Measurements from ENCODE around the gene NEK9. TPM values are rescaled to one million over a fixed set of nuclear protein-coding genes. Genes with fewer than 3 reads are reported as not detected.
"Not testable (repeated sequence)": the region's sequence is repeated elsewhere in the genome, so short reads cannot be mapped to it uniquely, and the experiment has no call there.

The NEK9 gene
- total RNA-seq, 4 donors from 2014 or later: 65.4 to 84.6 (median 76.9) TPM

GRCh38 chr14:75133597-75133996 is 6.7 kb upstream of the NEK9 start:
- Histone ChIP-seq H3K9me3 (no peaks in the 10 kb centered on the region), H3K36me3 (peaks cover 19 to 21% of the 10 kb centered on the region in 2 donors), H3K27ac (no peak overlapping the region), H3K4me1 (peaks cover 2 to 4% of the 10 kb centered on the region in 2 donors), H3K27me3 (no peaks in the 10 kb centered on the region), H3K4me3 (replicated peaks in 1 of 3) (no peak overlapping the region)
- DNase-seq: no peak
- intact Hi-C loops (cut with DNase I): loop anchor here (5.0 to 10.0 kb wide), 2 partner anchors 169 to 351 kb away; no protein-coding TSS in a partner anchor
- WGBS, 2 donors: 65 to 97% methylated on average over 2 of the region's 2 CpGs
- TF ChIP-seq CTCF (IDR thresholded peaks at IDR 0.05) (no peak), POLR2A (IDR thresholded peaks at IDR 0.05) (no peak)

GRCh38 chr14:75132382-75133086 is 5.7 kb upstream of the NEK9 start:
- H3K4me1 ChIP-seq: peaks cover 13 to 14% of the 10 kb centered on the region in 2 donors
- 40 to 42% methylated on average over 4 of the region's 4 CpGs for WGBS, 2 donors
- peak overlapping the region in 1 of 3 donors; percentile 14 for H3K27ac ChIP-seq
- peak; percentile 16 to 30 for DNase-seq
- TF ChIP-seq CTCF (IDR thresholded peaks at IDR 0.05): peak; percentile 44 to 89 (median 77)
- no peak for TF ChIP-seq POLR2A (IDR thresholded peaks at IDR 0.05)
- intact Hi-C loops (cut with DNase I): loop anchor here (5.0 to 10.0 kb wide), 2 partner anchors 170 to 352 kb away; no protein-coding TSS in a partner anchor
- no peak overlapping the region for H3K4me3 ChIP-seq (replicated peaks in 1 of 3)
- peaks cover 19 to 21% of the 10 kb centered on the region in 2 donors for H3K36me3 ChIP-seq
- H3K27me3 ChIP-seq: no peaks in the 10 kb centered on the region
- no peaks in the 10 kb centered on the region for H3K9me3 ChIP-seq

GRCh38 chr14:75128596-75128990 is 1.7 kb upstream of the NEK9 start:
- TF ChIP-seq POLR2A (IDR thresholded peaks at IDR 0.05) (no peak), CTCF (IDR thresholded peaks at IDR 0.05) (no peak)
- Histone ChIP-seq H3K27ac (no peak overlapping the region), H3K4me1 (peaks cover 22 to 28% of the 10 kb centered on the region in 2 donors), H3K36me3 (peaks cover 0 to 5% of the 10 kb centered on the region in 2 donors), H3K27me3 (no peaks in the 10 kb centered on the region), H3K4me3 (replicated peaks in 1 of 3) (no peak overlapping the region), H3K9me3 (no peaks in the 10 kb centered on the region)
- intact Hi-C loops (cut with DNase I): no loop called here
- no peak for DNase-seq
- 63 to 65% methylated on average over 5 of the region's 5 CpGs for WGBS, 2 donors

- Histone ChIP-seq H3K4me1 (peaks cover 22 to 28% of the 10 kb centered on the region in 2 donors), H3K4me3 (replicated peaks in 1 of 3) (peak overlapping the region in 2 of 3 donors; percentile 70 to 71), H3K27ac (peak overlapping the region in 2 of 3 donors; percentile 93 to 95), H3K36me3 (no peaks in the 10 kb centered on the region), H3K9me3 (no peaks in the 10 kb centered on the region), H3K27me3 (no peaks in the 10 kb centered on the region)
- no peak for TF ChIP-seq POLR2A (IDR thresholded peaks at IDR 0.05)
- no peak for TF ChIP-seq CTCF (IDR thresholded peaks at IDR 0.05)
- 60 to 69% methylated on average over 10 of the region's 10 CpGs for WGBS, 2 donors
- peak in 1 of 2 donors; percentile 8 for DNase-seq
- intact Hi-C loops (cut with DNase I): no loop called here
Observed at GRCh38 chr14:75127903-75128595, 1.2 kb upstream of the NEK9 start.

GRCh38 chr14:75127474-75127820 is 599 bp upstream of the NEK9 start:
- WGBS, 2 donors: 16 to 18% methylated on average over 16 of the region's 16 CpGs
- Histone ChIP-seq H3K4me1 (peaks cover 22 to 28% of the 10 kb centered on the region in 2 donors), H3K4me3 (replicated peaks in 1 of 3) (peak overlapping the region; percentile 70 to 83 (median 71)), H3K27ac (peak overlapping the region; percentile 90 to 95 (median 93))
- H3K9me3 ChIP-seq; H3K36me3 ChIP-seq; H3K27me3 ChIP-seq; intact Hi-C loops (cut with DNase I): not testable (repeated sequence)
- peak; percentile 17 to 26 for DNase-seq
